GM23338 (cell line): Measurements from ENCODE around the gene CRYBG1. TPM values are rescaled to one million over a fixed set of nuclear protein-coding genes. Genes with fewer than 3 reads are reported as not detected.

Experiments used
- ATAC-seq: fragments of 200-7000 bp; cut with Tn5 transposase; 3 replicates; pipeline ENCODE4 v1.9.1; 2020
- DNase-seq: peaks from one replicate; pipeline ENCODE4 v3.0.0-alpha.2; 2015; ENCODE audit warnings: low spot score
- H2AFZ ChIP-seq: fragments of 200-600 bp; sonication (generic); 2 replicates; pipeline ENCODE4 v1.8.0; 2016; ENCODE audit warnings: antibody characterized with exemption, mild to moderate bottlenecking, moderate library complexity
- H3F3A ChIP-seq: fragments of 200-600 bp; sonication (generic); replicated peaks from 2 replicates; pipeline ENCODE4 v1.8.0; 2017; ENCODE audit warnings: antibody characterized with exemption, mixed run types, low read depth
- H3K27ac ChIP-seq: fragments of 200-600 bp; sonication (generic); 2 replicates; pipeline ENCODE4 v1.6.1; 2016; ENCODE audit warnings: low read depth
- H3K27me3 ChIP-seq: fragments of 200-600 bp; sonication (generic); 2 replicates; pipeline ENCODE4 v1.8.0; 2016; ENCODE audit warnings: mild to moderate bottlenecking, mixed run types, moderate library complexity; ENCODE audit not compliant: insufficient read depth
- H3K36me3 ChIP-seq: fragments of 200-600 bp; sonication (generic); 2 replicates; pipeline ENCODE4 v1.8.0; 2016; ENCODE audit warnings: mild to moderate bottlenecking; ENCODE audit not compliant: insufficient read depth
- H3K4me1 ChIP-seq: fragments of 200-600 bp; sonication (generic); 2 replicates; pipeline ENCODE4 v1.8.0; 2016; ENCODE audit warnings: mild to moderate bottlenecking, moderate library complexity; ENCODE audit not compliant: insufficient read depth
- H3K4me2 ChIP-seq: fragments of 200-600 bp; sonication (generic); 2 replicates; pipeline ENCODE4 v1.7.1; 2017; ENCODE audit warnings: mixed run types
- H3K4me3 ChIP-seq: fragments of 200-600 bp; sonication (generic); 2 replicates; pipeline ENCODE4 v1.6.1; 2016; ENCODE audit warnings: mixed run types
- H3K79me2 ChIP-seq: fragments of 200-600 bp; sonication (generic); replicated peaks from 2 replicates; pipeline ENCODE4 v1.8.0; 2017; ENCODE audit warnings: mild to moderate bottlenecking; ENCODE audit not compliant: insufficient read depth
- H3K9me2 ChIP-seq: fragments of 200-600 bp; sonication (generic); 2 replicates; pipeline ENCODE4 v1.8.0; 2017; ENCODE audit not compliant: insufficient read depth
- H4K20me1 ChIP-seq: fragments of 200-600 bp; sonication (generic); replicated peaks from 2 replicates; pipeline ENCODE4 v1.8.0; 2017; ENCODE audit warnings: mild to moderate bottlenecking; ENCODE audit not compliant: insufficient read depth
- H3K27ac Mint-ChIP-seq: 2 replicates; pipeline ENCODE4 v1.8.0; 2020; ENCODE audit warnings: inconsistent platforms, mild to moderate bottlenecking, moderate library complexity, mixed read lengths
- H3K27me3 Mint-ChIP-seq: 3 replicates; pipeline ENCODE4 v1.8.0; 2022; ENCODE audit warnings: low read depth, mild to moderate bottlenecking, moderate library complexity, mixed read lengths, inconsistent platforms; ENCODE audit not compliant: insufficient read depth, poor library complexity
- H3K36me3 Mint-ChIP-seq: 3 replicates; pipeline ENCODE4 v1.8.0; 2021; ENCODE audit warnings: low read depth, mild to moderate bottlenecking, inconsistent platforms, moderate library complexity, mixed read lengths
- H3K4me1 Mint-ChIP-seq: 3 replicates; pipeline ENCODE4 v1.8.0; 2020; ENCODE audit warnings: mild to moderate bottlenecking, inconsistent platforms, mixed read lengths
- H3K4me3 Mint-ChIP-seq: 3 replicates; pipeline ENCODE4 v1.8.0; 2021; ENCODE audit warnings: moderate library complexity, mild to moderate bottlenecking, inconsistent platforms, mixed read lengths
- H3K9me3 Mint-ChIP-seq: 3 replicates; pipeline ENCODE4 v1.8.0; 2020; ENCODE audit warnings: moderate library complexity, mild to moderate bottlenecking, inconsistent platforms, mixed read lengths
- CREB1 ChIP-seq: fragments of 250-450 bp; sonication (Bioruptor Pico); IDR thresholded peaks from 2 replicates; pipeline ENCODE4 v1.5.0; 2020; ENCODE audit warnings: low read depth, mild to moderate bottlenecking, moderate library complexity
- EZH2 ChIP-seq: fragments of 200-600 bp; sonication (generic); IDR thresholded peaks from one replicate; pipeline ENCODE4 v1.8.0; 2017; ENCODE audit warnings: antibody characterized with exemption, mild to moderate bottlenecking, low read depth; ENCODE audit not compliant: unreplicated experiment
- EZH2phosphoT487 ChIP-seq: fragments of 200-600 bp; sonication (generic); IDR thresholded peaks from one replicate; pipeline ENCODE4 v1.8.1; 2018; ENCODE audit warnings: antibody characterized with exemption; ENCODE audit not compliant: unreplicated experiment
- NANOG ChIP-seq: IDR thresholded peaks from 2 replicates; pipeline ENCODE4 v1.6.1; 2016; ENCODE audit warnings: antibody characterized with exemption, borderline replicate concordance
- REST ChIP-seq: IDR thresholded peaks from one replicate; pipeline ENCODE4 v1.6.1; 2018; ENCODE audit warnings: antibody characterized with exemption; ENCODE audit not compliant: unreplicated experiment
- ZNF114 ChIP-seq: fragments of 250-450 bp; sonication (Bioruptor Pico); IDR thresholded peaks from 2 replicates; pipeline ENCODE4 v1.5.0; 2020; ENCODE audit warnings: mild to moderate bottlenecking, moderate library complexity
- ZNF331 ChIP-seq: fragments of 250-450 bp; sonication (Bioruptor Pico); IDR thresholded peaks from 2 replicates; pipeline ENCODE4 v1.5.0; 2020; ENCODE audit warnings: low read depth, mild to moderate bottlenecking, moderate library complexity
- polyA plus RNA-seq: library from polyadenylated mRNA; unstranded; fragments of >200 nt; fragmentation: Nextera tagmentation; extraction: Ambion mirVana; gene quantifications from 2 replicates; pipeline ENCODE4 v1.2.1, GENCODE V29; 2016
- total RNA-seq: library from RNA; depleted of rRNA; stranded (reverse); fragments of >200 nt; shearing (Covaris generic); gene quantifications from 2 replicates; pipeline ENCODE4 v1.2.3, GENCODE V29; 2014
- TF ChIP-seq, protein P1 (sequence below), 2 experiments: fragments of 200-600 bp in 1 of 2; sonication (generic) in 1 of 2; conservative IDR thresholded peaks; 2 replicates each; pipeline versions ENCODE4 v1.5.1 to v1.6.1; 2016 to 2017; ENCODE audit warnings: antibody characterized with exemption in 2 of 2, low read depth in 2 of 2, mild to moderate bottlenecking in 2 of 2, moderate library complexity in 1 of 2

Gene CRYBG1
- total and polyA plus RNA-seq, 2 experiments from 2014 or later: 3.7 to 17.2 TPM

GRCh38 chr6:106564476-106564875 lies 204.0 kb downstream of the CRYBG1 start (continued):
- TF ChIP-seq, protein P1, sequence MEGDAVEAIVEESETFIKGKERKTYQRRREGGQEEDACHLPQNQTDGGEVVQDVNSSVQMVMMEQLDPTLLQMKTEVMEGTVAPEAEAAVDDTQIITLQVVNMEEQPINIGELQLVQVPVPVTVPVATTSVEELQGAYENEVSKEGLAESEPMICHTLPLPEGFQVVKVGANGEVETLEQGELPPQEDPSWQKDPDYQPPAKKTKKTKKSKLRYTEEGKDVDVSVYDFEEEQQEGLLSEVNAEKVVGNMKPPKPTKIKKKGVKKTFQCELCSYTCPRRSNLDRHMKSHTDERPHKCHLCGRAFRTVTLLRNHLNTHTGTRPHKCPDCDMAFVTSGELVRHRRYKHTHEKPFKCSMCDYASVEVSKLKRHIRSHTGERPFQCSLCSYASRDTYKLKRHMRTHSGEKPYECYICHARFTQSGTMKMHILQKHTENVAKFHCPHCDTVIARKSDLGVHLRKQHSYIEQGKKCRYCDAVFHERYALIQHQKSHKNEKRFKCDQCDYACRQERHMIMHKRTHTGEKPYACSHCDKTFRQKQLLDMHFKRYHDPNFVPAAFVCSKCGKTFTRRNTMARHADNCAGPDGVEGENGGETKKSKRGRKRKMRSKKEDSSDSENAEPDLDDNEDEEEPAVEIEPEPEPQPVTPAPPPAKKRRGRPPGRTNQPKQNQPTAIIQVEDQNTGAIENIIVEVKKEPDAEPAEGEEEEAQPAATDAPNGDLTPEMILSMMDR (conservative IDR thresholded peaks at IDR 0.05; ENCODE audit: low read depth in 2 of 2): no peak
- TF ChIP-seq EZH2phosphoT487 (no peak), EZH2 (no peak), CREB1 (no peak), REST (no peak), NANOG (no peak), ZNF114 (CRISPR knock-in tag) (no peak), ZNF331 (CRISPR knock-in tag) (no peak)

DNA sequence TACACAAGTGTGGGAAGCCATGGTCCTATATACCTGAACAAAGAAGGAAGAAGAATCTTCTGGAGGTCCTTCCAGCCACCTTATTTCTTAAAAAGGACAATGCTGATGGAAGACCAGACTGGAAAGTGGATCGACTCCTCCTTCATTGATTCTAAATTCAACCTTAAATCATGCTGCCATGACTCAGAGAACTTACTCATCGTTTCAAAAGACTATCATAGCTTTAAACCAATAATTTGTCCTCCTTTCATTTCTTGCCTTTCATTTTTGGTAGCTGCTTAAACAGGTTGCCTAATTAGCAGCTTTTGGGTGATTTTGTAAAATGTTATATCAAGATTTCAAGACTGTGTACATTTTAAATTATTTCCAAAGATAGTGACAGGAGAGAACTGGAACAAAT lies 208.0 kb downstream of the CRYBG1 start:
- Histone ChIP-seq H3K4me2 (no peak overlapping the region), H3K4me3 (no peak overlapping the region), H3K27me3 (no peaks in the 10 kb centered on the region), H3F3A (no peaks in the 10 kb centered on the region; the same call in 1 of the 2 replicates), H2AFZ (no peak overlapping the region), H3K27ac (no peak overlapping the region), H3K9me2 (no peaks in the 10 kb centered on the region), H3K79me2 (no peaks in the 10 kb centered on the region), H4K20me1 (no peaks in the 10 kb centered on the region), H3K36me3 (no peaks in the 10 kb centered on the region), H3K4me1 (peaks cover 9% of the 10 kb centered on the region)
- peaks cover 18% of the 10 kb centered on the region for H3K4me1 Mint-ChIP-seq
- H3K9me3 Mint-ChIP-seq: no peaks in the 10 kb centered on the region
- no peak for TF ChIP-seq EZH2phosphoT487
- peaks cover 10% of the 10 kb centered on the region for H3K36me3 Mint-ChIP-seq
- no peak for DNase-seq
- no peak overlapping the region for H3K4me3 Mint-ChIP-seq
- H3K27ac Mint-ChIP-seq: no peak overlapping the region
- H3K27me3 Mint-ChIP-seq: peaks cover 2% of the 10 kb centered on the region
- no peak for ATAC-seq

DNA sequence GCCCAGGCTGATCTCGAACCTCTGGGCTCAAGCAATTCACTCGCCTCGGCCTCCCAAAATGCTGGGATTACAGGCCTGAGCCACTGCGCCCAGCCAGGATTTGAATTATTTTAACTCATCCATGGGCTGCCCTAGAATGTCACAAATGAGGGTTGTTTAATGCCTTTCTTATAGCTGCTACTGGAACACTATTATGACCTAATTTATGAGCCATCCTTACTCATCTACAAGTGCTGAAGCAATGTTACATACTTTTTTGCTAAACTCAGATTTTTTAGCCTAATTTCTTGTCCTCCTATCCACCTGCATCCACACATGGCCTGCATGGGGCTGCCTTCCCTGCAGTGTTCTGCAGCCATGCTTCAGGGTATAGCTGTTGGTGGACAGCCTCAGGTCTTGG lies 208.9 kb downstream of the CRYBG1 start:
- Histone ChIP-seq H3K79me2 (no peaks in the 10 kb centered on the region), H3K4me1 (peaks cover 4% of the 10 kb centered on the region), H3K36me3 (no peaks in the 10 kb centered on the region; the same call in 1 of the 2 replicates), H3K4me2 (no peak overlapping the region), H3K4me3 (no peak overlapping the region), H3F3A (no peaks in the 10 kb centered on the region; the same call in 1 of the 2 replicates), H2AFZ (no peak overlapping the region), H3K27ac (no peak overlapping the region), H3K9me2 (no peaks in the 10 kb centered on the region), H4K20me1 (no peaks in the 10 kb centered on the region), H3K27me3 (no peaks in the 10 kb centered on the region)
- Mint-ChIP-seq H3K27ac (no peak overlapping the region), H3K9me3 (no peaks in the 10 kb centered on the region), H3K4me1 (peaks cover 12% of the 10 kb centered on the region), H3K4me3 (no peak overlapping the region), H3K27me3 (peaks cover 2% of the 10 kb centered on the region), H3K36me3 (peaks cover 10% of the 10 kb centered on the region)
- ATAC-seq (no peak), DNase-seq (no peak)
- TF ChIP-seq CREB1 (no peak), NANOG (no peak)
